Type B pancreatic cell (in vitro differentiated cells): ENCODE data around the gene TUBGCP3. TPM values are rescaled to one million over a fixed set of nuclear protein-coding genes. Genes with fewer than 3 reads are reported as not detected.
"Not testable (repeated sequence)": the region's sequence is repeated elsewhere in the genome, so short reads cannot be mapped to it uniquely, and the experiment has no call there.

Experiments
- DNase-seq: peaks from one replicate; pipeline ENCODE4 v3.0.0; 2021; ENCODE audit warnings: mixed read lengths; ENCODE audit not compliant: unreplicated experiment; ENCODE audit errors: extremely low spot score
- H3K27ac Mint-ChIP-seq: 2 replicates; pipeline ENCODE4 v1.8.0; 2021; ENCODE audit warnings: mild to moderate bottlenecking, mixed read lengths
- H3K27me3 Mint-ChIP-seq: 2 replicates; pipeline ENCODE4 v1.8.0; 2021; ENCODE audit warnings: mixed read lengths
- H3K36me3 Mint-ChIP-seq: 2 replicates; pipeline ENCODE4 v1.8.0; 2021; ENCODE audit warnings: mixed read lengths
- H3K4me1 Mint-ChIP-seq: one replicate; pipeline ENCODE4 v1.8.0; 2021; ENCODE audit warnings: mixed read lengths; ENCODE audit not compliant: unreplicated experiment
- H3K4me3 Mint-ChIP-seq: 2 replicates; pipeline ENCODE4 v1.8.0; 2021; ENCODE audit warnings: mild to moderate bottlenecking, mixed read lengths
- H3K9me3 Mint-ChIP-seq: 2 replicates; pipeline ENCODE4 v1.8.0; 2021; ENCODE audit warnings: mixed read lengths
- total RNA-seq: library from RNA; stranded (reverse); gene quantifications from 2 replicates; pipeline ENCODE4 v1.2.1, GENCODE V29; 2021; ENCODE audit warnings: low replicate concordance
- TF ChIP-seq, protein P1 (sequence below): fragments of 200-600 bp; sonication (generic); conservative IDR thresholded peaks from 2 replicates; pipeline ENCODE4 v1.5.0; 2021; ENCODE audit warnings: antibody characterized with exemption, mild to moderate bottlenecking

TUBGCP3 gene
- total RNA-seq, 1 donor from 2014 or later, result 34.0 TPM

DNA sequence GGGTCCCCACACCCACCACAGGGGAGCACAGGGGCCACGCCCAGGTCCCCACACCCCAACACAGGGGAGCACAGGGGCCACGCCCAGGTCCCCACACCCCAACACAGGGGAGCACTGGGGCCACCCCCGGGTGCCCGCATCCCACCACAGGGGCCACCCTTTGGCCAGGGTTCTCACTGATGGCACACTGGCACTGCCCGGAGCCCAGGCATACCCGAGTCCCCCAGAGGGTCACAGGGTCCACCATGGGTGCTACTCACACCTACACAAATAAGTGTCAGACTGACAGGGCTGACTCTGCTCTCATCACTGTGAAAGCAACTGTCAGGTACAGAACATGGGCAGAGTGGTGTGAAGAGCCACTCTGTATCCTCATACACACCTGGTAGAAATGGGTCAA is 98.8 kb downstream of the TUBGCP3 start:
- Mint-ChIP-seq H3K36me3 (peaks cover 15% of the 10 kb centered on the region), H3K9me3 (no peaks in the 10 kb centered on the region), H3K27me3 (no peaks in the 10 kb centered on the region), H3K4me1 (no peaks in the 10 kb centered on the region), H3K27ac (no peak overlapping the region), H3K4me3 (no peak overlapping the region)
- TF ChIP-seq, protein P1, sequence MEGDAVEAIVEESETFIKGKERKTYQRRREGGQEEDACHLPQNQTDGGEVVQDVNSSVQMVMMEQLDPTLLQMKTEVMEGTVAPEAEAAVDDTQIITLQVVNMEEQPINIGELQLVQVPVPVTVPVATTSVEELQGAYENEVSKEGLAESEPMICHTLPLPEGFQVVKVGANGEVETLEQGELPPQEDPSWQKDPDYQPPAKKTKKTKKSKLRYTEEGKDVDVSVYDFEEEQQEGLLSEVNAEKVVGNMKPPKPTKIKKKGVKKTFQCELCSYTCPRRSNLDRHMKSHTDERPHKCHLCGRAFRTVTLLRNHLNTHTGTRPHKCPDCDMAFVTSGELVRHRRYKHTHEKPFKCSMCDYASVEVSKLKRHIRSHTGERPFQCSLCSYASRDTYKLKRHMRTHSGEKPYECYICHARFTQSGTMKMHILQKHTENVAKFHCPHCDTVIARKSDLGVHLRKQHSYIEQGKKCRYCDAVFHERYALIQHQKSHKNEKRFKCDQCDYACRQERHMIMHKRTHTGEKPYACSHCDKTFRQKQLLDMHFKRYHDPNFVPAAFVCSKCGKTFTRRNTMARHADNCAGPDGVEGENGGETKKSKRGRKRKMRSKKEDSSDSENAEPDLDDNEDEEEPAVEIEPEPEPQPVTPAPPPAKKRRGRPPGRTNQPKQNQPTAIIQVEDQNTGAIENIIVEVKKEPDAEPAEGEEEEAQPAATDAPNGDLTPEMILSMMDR, result no peak
- no peak for DNase-seq

- H3K36me3 Mint-ChIP-seq, result peaks cover 18% of the 10 kb centered on the region
- not testable (repeated sequence) for DNase-seq, H3K27ac Mint-ChIP-seq, H3K4me1 Mint-ChIP-seq, H3K4me3 Mint-ChIP-seq, H3K27me3 Mint-ChIP-seq, H3K9me3 Mint-ChIP-seq
Measured at GRCh38 chr13:112488343-112489050, 99.5 kb downstream of the TUBGCP3 start.

DNA sequence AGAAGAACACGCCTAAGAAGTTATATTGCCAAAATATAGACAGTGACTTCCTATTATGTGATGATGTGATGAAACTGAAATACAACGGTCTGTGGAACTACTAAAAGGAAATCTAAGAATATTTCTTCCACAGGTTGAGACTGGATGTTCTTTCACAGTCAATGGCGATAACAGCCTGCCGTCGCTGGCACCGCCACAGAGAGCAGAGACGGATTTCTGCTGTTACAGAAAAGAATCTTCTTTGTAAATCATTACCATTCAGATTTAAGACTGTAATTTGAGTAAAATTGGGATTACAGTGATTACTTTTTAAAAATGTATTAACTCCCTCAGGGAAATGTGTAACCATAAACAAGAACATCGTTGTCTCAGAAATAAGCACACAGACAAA is 100.8 kb downstream of the TUBGCP3 start:
- Mint-ChIP-seq H3K36me3 (peaks cover 21% of the 10 kb centered on the region), H3K27ac (no peak overlapping the region), H3K27me3 (no peaks in the 10 kb centered on the region), H3K9me3 (no peaks in the 10 kb centered on the region), H3K4me3 (no peak overlapping the region), H3K4me1 (no peaks in the 10 kb centered on the region)
- DNase-seq, result no peak
- TF ChIP-seq, protein P1, result no peak

GRCh38 chr13:112486386-112487126 is 101.4 kb downstream of the TUBGCP3 start:
- H3K27ac Mint-ChIP-seq, result no peak overlapping the region
- no peak for DNase-seq
- no peaks in the 10 kb centered on the region for H3K9me3 Mint-ChIP-seq
- no peak overlapping the region for H3K4me3 Mint-ChIP-seq
- no peaks in the 10 kb centered on the region for H3K4me1 Mint-ChIP-seq
- peaks cover 21% of the 10 kb centered on the region for H3K36me3 Mint-ChIP-seq
- TF ChIP-seq, protein P1, result no peak
- no peaks in the 10 kb centered on the region for H3K27me3 Mint-ChIP-seq

DNA sequence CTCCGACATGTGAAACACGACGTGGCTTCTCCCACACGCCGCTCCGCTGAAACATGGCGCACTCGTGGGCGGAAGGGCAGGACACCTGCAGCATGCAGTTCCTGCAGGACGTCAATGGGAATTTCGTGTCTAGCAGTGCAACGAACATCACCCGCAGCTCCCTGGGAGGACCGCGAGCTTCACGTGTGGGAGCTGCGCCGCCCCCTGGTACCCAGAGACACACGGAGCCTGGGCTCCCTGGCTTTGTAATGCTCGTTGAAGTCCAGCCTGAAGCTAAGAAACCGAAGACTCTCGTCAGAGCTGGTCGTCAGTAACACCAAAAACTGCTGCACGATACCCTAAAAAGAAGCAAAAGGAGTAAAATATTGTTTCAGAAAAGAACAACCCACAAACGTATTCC is 102.1 kb downstream of the TUBGCP3 start:
- H3K27ac Mint-ChIP-seq, H3K4me3 Mint-ChIP-seq, H3K4me1 Mint-ChIP-seq, DNase-seq, H3K27me3 Mint-ChIP-seq, H3K9me3 Mint-ChIP-seq: not testable (repeated sequence)
- H3K36me3 Mint-ChIP-seq, result peaks cover 20% of the 10 kb centered on the region

DNA sequence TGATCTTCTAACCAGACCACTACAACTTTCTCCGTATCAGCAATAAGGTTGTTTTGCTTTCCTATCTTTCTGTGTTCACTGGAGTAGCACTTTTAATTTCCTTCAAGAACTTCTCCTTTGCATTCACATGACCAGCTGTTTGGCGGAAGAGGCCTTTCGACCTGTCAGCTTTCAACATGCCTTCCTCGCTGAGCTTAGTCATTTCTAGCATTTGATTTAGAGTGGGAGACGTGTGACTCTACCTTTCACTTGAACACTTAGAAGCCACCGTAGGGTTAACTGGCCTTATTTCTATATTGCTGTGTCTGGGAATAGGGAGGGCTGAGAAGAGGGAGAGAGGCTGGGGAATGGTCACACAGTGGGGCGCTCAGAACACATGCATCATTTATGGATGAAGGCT is 104.7 kb downstream of the TUBGCP3 start:
- Mint-ChIP-seq H3K27ac (no peak overlapping the region), H3K36me3 (peaks cover 13% of the 10 kb centered on the region), H3K4me1 (no peaks in the 10 kb centered on the region), H3K4me3 (no peak overlapping the region), H3K9me3 (no peaks in the 10 kb centered on the region), H3K27me3 (no peaks in the 10 kb centered on the region)
- no peak for DNase-seq
- TF ChIP-seq, protein P1, result no peak
